VCaP (cell line): Measurements from ENCODE around the gene PHLDA1.

Source experiments
- H3K27ac ChIP-seq: fragments of 450-650 bp; 2 replicates; pipeline ENCODE4 v1.5.1; 2017
- CTCF ChIP-seq: fragments of 450-650 bp; conservative IDR thresholded peaks from 2 replicates; pipeline ENCODE4 v1.5.1; 2017; ENCODE audit warnings: mild to moderate bottlenecking, moderate library complexity

The PHLDA1 gene

GRCh38 chr12:76030341-76031080 is 1.1 kb downstream of the PHLDA1 start:
- no peak for TF ChIP-seq CTCF
- H3K27ac ChIP-seq = peak overlapping the region; percentile 83

GRCh38 chr12:76029982-76030340 is 1.6 kb downstream of the PHLDA1 start:
- H3K27ac ChIP-seq = no peak overlapping the region
- no peak for TF ChIP-seq CTCF

GRCh38 chr12:76028571-76029277 is 2.9 kb downstream of the PHLDA1 start:
- no peak for TF ChIP-seq CTCF
- no peak overlapping the region for H3K27ac ChIP-seq

- H3K27ac ChIP-seq = no peak overlapping the region
- no peak for TF ChIP-seq CTCF
Observed at GRCh38 chr12:76026643-76027063, 4.9 kb downstream of the PHLDA1 start.

GRCh38 chr12:76025601-76026575 is 5.7 kb downstream of the PHLDA1 start:
- TF ChIP-seq CTCF = no peak
- no peak overlapping the region for H3K27ac ChIP-seq

GRCh38 chr12:76024942-76025600 is 6.5 kb downstream of the PHLDA1 start:
- TF ChIP-seq CTCF = no peak

More at GRCh38 chr12:76024942-76025600, 6.5 kb downstream of the PHLDA1 start:
- no peak overlapping the region for H3K27ac ChIP-seq
